Left kidney (tissue), 2 donors: ENCODE results near the gene PRMT7. TPM values are rescaled to one million over a fixed set of nuclear protein-coding genes. Genes with fewer than 3 reads are reported as not detected.
A peak's percentile ranks its signal among the peaks of the same experiment; 100 is the strongest.

Experiments
- DNase-seq: peaks from one replicate; pipeline ENCODE4 v3.0.0-alpha.2; 2013
- polyA plus RNA-seq: library from polyadenylated mRNA; unstranded; fragments of 120-200 nt; gene quantifications from one replicate; pipeline ENCODE4 v1.2.1, GENCODE V29; 2013; ENCODE audit not compliant: insufficient read length

PRMT7 gene
- polyA plus RNA-seq, 1 donor, result 56.2 TPM

DNA sequence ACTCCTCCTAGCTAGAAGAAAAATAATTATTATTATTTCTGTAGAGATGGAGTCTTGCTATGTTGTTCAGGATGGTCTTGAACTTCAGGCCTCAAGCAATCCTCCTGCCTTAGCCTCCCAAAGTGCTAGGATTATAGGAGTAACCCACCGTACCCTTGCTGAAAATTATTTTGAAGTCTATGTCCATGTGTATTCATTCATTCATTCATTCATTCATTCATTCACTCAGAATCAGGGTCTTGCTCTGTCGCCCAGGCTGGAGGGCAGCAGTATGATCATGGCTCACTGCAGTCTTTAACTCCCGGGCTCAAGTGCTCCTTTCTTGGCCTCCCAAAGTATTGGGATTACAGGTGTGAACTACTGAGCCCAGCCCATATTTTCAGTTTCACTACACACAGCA, 4.2 kb upstream of the PRMT7 start:
- DNase-seq, result no peak

- no peak for DNase-seq
Measured at GRCh38 chr16:68309799-68310198, 1.0 kb upstream of the PRMT7 start.

DNA sequence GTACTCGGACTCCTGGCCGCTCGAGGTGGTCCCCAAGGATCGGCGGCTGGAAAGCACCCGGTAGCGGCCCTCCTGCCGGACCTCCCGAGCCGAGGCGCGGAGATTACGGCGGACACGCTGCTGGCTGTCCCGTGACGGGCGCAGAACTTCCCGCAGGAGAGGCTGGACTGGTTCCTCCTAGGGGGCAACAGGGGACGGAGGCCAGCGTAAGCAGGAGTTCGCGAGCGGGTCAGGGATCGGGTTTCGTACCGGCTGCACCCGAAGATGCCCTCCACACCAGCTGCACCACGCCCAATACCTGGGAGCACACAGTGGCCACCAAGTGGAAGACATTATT, 414 bp upstream of the PRMT7 start:
- DNase-seq, result no peak

- DNase-seq, result no peak
Measured at GRCh38 chr16:68313116-68313515, 2.3 kb downstream of the PRMT7 start.

DNA sequence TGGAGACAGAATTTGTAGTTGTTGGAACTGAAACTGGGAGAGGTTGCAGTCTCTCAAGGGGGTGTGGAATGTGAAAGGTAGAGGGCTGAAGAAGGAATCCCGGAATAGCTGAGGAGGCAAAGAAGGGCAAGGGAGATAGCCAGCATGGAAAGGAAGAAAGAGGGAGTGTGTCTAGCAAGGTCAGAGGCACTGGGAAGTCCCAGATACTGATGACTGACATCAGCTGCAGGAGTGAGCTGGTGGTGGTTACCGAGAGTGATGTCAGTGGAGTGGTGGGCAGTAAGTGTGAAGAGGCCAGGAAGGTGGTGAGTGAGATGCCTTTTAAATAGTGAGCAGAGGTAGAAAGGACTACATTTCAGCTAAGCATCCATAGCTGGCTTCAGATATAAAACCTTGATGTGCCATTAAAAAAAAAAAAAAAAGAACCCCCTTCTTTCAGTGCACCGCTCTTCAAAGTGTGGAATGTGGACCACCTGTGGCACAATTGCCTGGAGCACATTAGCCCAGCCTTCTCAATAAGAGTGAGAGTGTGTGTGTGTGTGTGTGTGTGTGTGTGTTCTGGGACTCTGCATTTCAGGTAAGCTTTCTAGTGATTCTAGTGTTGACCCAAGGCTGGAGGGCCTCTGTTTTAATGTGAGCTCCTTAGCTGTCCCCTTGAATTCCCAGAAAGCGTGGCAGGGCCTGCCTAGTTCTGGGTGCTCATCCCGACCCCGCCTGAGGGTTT, 8.5 kb downstream of the PRMT7 start:
- DNase-seq, result no peak

DNA sequence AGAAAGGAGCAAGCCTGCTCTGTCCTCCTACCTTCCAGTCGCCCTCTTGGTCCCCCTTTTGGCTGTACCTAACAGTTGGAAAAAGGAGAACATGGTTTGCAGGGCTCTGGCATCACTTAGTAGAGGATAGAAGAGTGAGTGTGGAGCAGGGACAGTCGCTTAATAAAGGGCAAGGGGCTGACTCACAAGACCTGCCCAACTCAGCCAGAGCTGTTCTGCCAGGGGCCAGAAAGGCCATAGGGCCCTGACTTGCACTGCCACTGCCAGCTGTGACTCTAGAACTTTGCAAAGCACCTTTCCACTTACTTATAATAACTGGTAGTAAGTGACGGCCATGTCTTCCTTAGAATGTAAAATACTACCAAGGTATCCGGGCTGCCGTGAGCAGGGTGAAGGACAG, 13.5 kb downstream of the PRMT7 start:
- DNase-seq, result no peak

DNA sequence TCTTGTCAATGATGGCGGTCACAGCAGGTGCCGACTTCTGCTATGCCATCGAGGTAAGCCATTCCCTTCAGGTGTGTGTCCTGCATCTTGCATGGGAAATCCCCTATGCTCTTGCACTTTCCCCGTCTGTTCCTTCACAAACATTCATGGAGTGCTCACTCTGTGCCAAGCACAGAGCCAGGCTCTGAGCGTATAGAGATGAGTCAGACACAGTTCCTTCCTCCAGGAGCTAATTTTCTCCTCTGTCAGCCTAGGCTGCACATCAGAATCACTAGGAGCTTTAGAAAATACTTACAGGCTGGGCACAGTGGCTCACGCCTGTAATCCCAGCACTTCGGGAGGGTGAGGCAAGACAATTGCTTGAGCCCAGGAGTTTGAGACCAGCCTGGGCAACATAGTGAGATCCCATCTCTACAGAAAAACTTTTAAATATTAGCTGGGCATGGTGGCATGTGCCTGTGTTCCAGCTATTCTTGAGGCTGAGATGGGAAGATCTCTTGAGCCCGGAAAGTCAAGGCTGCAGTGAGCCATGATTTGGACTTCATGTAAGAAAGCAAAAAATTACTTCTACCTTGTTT, 14.1 kb downstream of the PRMT7 start:
- no peak for DNase-seq

- DNase-seq, result peak; percentile 78
Measured at GRCh38 chr16:68328151-68328859, 17.5 kb downstream of the PRMT7 start.

- no peak for DNase-seq
Measured at GRCh38 chr16:68328860-68329390, 18.1 kb downstream of the PRMT7 start.

DNA sequence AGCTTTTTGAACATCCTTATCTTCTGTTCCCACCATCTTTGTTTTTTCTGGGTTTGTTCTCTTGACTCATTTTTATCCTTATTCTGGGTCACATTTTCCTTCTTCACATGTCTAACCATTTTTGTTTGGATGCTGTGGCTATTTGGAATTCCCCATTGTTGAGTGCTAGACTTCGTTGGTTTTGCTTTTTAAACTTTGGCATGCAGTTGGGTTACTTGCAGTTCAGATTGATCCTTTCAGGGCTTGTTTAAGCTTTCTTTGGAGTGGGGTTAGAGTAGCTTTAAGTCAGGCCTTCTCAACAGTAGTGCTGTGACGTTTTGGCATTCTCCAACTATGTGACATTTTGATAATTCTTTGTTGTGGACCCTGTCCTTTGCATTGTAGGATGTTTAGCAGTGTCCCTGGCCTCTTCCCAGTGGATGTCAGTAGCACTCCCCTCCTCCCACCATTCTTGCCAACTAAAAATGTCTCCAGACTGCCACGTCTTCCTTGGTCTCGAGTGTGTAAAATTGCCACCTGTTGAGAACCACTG, 21.1 kb downstream of the PRMT7 start:
- DNase-seq, result no peak

GRCh38 chr16:68332411-68333121, 21.7 kb downstream of the PRMT7 start:
- DNase-seq, result no peak

DNA sequence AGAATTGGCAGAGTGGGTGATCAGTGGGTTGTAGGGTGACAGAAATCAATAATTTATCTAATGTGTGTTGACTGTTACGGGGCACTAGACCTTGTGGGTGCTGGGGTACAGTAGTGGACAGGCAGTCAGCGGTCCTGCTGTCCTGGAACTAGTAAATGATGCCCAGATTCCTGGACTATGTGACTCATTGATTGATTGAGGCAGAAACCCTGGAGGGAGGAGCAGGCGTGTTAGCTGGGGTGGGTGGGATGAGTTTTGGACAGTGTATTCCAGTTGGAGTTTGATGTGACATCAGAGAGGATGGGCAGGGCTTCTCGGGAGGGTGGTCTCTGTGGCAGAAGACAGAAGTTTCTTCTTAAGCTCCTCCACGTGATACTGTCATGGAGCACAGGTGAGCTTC, 24.4 kb downstream of the PRMT7 start:
- no peak for DNase-seq

DNA sequence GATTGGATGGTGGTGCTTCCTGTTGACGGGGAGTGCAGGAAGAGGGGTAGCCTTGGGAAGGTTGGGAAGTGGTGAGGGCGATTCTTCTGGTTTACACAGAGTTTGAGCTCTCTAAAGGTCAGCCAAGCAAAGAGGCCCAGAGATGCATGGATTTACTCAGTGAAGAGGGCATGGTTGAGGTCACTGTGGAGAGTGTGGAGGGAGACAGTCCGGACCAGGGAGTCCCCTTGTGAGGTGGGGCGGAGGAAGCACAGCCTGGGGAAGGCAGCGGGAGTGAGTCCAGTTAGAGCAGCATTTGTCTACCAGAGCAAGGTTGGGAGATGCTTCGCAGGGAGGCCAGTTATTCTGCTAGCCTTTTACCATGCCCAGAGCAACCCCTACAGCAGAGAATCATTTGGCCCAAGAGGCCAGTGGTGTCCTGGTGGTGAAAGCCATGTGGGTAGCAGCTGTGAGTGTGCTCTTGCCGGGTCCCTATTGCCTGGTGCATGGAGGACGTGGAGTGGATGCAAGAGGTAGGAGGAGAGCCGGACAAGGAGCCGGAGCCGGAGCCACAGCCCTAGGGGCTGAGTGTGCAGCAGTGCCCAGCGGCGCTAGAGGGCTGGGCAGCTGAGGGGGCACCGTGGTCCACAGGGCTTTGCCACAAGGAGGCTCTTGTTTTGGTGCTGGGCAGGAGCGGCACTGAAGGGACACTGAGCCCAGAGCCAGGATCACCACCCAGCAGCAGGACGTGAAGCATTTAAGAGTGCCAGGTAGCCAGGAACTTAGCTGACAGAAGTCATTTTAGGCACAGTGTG, 27.7 kb downstream of the PRMT7 start:
- DNase-seq, result no peak

GRCh38 chr16:68339214-68339613, 28.4 kb downstream of the PRMT7 start:
- DNase-seq, result no peak

DNA sequence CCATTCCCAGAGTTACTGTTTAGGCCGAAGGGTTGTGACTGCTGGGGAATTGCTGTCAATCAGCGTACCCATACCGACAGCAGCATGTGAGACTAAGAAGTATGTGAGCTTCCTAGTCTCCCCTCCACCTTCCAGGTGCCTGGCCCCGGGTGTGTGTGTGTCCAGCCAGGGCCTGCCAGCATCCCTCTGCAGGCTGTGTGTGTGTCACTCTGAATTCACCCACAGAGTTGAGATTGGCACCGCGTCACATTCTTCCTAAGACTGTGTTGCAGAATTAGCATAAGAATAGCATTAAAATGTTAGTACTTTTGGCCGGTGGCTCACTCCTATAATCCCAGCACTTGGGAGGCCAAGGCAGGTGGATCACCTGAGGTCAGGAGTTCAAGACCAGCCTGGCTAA, 31.8 kb downstream of the PRMT7 start:
- DNase-seq, result no peak

DNA sequence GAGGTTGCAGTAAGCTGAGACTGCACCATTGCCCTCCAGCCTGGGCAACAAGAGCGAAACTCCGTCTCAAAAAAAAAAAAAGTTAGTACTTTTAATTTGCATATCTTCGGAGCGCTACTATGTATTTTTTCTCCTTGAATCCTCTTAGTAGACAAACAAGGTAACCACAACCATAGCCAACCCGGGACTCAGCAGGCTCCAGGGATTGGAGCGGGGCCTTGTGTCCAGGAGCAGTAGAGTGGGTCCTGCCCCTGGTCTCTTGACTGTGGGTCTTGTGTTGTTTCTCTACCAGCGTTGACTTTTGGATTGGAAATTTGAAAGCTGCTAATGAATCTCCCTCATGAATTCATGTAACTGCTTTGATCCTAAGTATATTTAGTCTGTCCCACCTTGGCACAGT, 32.3 kb downstream of the PRMT7 start:
- DNase-seq, result no peak

GRCh38 chr16:68344252-68344651, 33.4 kb downstream of the PRMT7 start:
- DNase-seq, result no peak

DNA sequence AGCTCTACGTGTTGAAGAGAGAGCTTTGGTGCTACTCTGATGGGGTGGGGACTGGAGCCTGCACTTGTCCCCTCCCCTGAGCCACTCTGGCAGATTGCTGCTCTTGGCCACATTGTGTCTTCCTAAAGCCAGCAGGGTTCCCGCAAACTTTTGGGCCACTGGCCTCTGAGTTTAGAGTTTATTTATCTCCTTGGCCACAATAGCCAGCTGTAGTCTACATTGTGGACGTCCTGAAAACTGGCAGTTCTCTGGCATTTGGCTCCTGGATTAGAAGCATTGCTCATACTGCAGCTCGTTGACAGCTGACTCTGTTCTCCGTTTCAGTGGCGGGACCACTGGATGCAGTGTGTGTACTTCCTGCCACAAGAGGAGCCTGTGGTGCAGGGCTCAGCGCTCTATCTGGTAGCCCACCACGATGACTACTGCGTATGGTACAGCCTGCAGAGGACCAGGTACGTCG, 34.6 kb downstream of the PRMT7 start:
- DNase-seq, result no peak

DNA sequence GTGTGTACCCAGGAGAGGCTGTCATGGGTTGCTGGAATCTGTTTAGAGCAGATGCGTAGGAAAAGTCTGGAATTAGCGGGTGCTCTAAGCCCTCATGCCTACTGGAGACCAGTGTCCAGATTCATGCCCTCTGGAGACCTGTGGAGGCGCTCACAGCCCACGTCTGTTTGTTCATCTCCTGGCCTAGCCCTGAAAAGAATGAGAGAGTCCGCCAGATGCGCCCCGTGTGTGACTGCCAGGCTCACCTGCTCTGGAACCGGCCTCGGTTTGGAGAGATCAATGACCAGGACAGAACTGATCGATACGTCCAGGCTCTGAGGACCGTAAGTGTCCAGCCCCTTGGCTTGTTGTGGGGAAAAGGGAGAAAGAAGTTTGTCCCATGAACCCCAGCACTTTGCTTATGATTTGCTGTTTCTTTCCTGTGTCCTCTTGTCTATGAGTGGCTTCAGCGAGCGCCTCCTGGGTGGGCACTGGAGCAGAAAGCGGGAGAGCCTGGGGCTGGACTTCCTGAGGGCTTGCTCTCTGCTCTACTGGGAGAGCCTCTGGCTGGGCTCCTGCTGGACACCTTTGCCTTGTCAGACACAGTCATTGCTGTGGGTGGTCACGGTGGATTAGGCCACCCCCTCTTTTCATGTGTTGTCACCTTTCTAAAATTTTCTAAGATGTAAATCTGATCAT, 35.3 kb downstream of the PRMT7 start:
- DNase-seq, result no peak

DNA sequence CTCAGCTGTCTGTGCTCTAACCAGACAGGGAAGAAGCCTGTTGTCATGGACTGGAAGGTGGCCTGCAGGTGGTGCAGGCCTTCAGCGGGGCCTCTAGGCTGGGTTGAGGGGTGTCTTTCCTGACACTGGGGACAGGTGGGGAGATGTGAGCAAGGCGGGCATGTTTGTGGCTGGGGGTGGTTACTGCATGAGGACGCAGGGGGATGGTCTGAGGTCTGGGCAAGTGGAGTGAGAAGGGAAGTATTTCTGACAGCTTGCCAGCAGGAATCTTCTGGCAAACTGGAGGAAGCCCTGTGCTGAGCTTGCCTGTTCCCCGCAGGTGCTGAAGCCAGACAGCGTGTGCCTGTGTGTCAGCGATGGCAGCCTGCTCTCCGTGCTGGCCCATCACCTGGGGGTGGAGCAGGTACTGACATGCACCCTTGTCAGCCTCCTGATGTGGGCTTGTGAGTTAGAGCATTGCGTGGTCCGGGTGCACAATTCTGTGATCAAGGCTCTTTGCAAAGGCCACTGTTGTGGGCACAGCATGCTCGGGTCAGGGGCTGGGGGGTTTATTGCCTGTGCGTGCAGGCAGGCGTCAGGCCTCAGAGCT, 36.2 kb downstream of the PRMT7 start:
- no peak for DNase-seq

- DNase-seq, result no peak
Measured at GRCh38 chr16:68347605-68348004, 36.8 kb downstream of the PRMT7 start.
